Measurements from ENCODE around the gene HADH. TPM values are rescaled to one million over a fixed set of nuclear protein-coding genes. Genes with fewer than 3 reads are reported as not detected.

Gene HADH
- total and polyA plus RNA-seq, 2 donors, result 25.7 to 41.2 TPM

- Histone ChIP-seq H3K9me3 (ENCODE audit: control insufficient read depth in 2 of 2, insufficient read depth in 1 of 2, low read length in 1 of 2) (no peaks in the 10 kb centered on the region), H3K27me3 (ENCODE audit: control insufficient read depth in 2 of 2, insufficient read depth in 1 of 2, low read length in 1 of 2) (no peaks in the 10 kb centered on the region), H3K27ac (ENCODE audit: low read depth in 1 of 2, low read length in 1 of 2) (no peak overlapping the region), H3K4me3 (ENCODE audit: low read length in 2 of 2) (no peak overlapping the region), H3K36me3 (ENCODE audit: control insufficient read depth in 2 of 2, insufficient read depth in 2 of 2, low read length in 1 of 2) (no peaks in the 10 kb centered on the region), H3K4me1 (ENCODE audit: control insufficient read depth in 2 of 2, insufficient read depth in 2 of 2, low read length in 2 of 2) (no peaks in the 10 kb centered on the region)
- WGBS, result 98% methylated on average over 12 of the region's 12 CpGs
- no peak for DNase-seq (ENCODE audit: low read depth in 6 of 9, low spot score in 9 of 9)
Measured at GRCh38 chr4:107970063-107970798, 19.5 kb upstream of the HADH start.

- Histone ChIP-seq H3K27me3 (ENCODE audit: control insufficient read depth in 2 of 2, insufficient read depth in 1 of 2, low read length in 1 of 2) (no peaks in the 10 kb centered on the region), H3K36me3 (ENCODE audit: control insufficient read depth in 2 of 2, insufficient read depth in 2 of 2, low read length in 1 of 2) (no peaks in the 10 kb centered on the region), H3K27ac (ENCODE audit: low read depth in 1 of 2, low read length in 1 of 2) (no peak overlapping the region), H3K4me3 (ENCODE audit: low read length in 2 of 2) (no peak overlapping the region), H3K4me1 (ENCODE audit: control insufficient read depth in 2 of 2, insufficient read depth in 2 of 2, low read length in 2 of 2) (no peaks in the 10 kb centered on the region), H3K9me3 (ENCODE audit: control insufficient read depth in 2 of 2, insufficient read depth in 1 of 2, low read length in 1 of 2) (no peaks in the 10 kb centered on the region)
- no peak for DNase-seq (ENCODE audit: low read depth in 6 of 9, low spot score in 9 of 9)
Measured at GRCh38 chr4:107972605-107973004, 17.1 kb upstream of the HADH start.

- Histone ChIP-seq H3K9me3 (ENCODE audit: control insufficient read depth in 2 of 2, insufficient read depth in 1 of 2, low read length in 1 of 2) (no peaks in the 10 kb centered on the region), H3K4me3 (ENCODE audit: low read length in 2 of 2) (no peak overlapping the region), H3K4me1 (ENCODE audit: control insufficient read depth in 2 of 2, insufficient read depth in 2 of 2, low read length in 2 of 2) (no peaks in the 10 kb centered on the region), H3K27me3 (ENCODE audit: control insufficient read depth in 2 of 2, insufficient read depth in 1 of 2, low read length in 1 of 2) (no peaks in the 10 kb centered on the region), H3K36me3 (ENCODE audit: control insufficient read depth in 2 of 2, insufficient read depth in 2 of 2, low read length in 1 of 2) (no peaks in the 10 kb centered on the region), H3K27ac (ENCODE audit: low read depth in 1 of 2, low read length in 1 of 2) (no peak overlapping the region)
- DNase-seq (ENCODE audit: low read depth in 6 of 9, low spot score in 9 of 9), result no peak
- WGBS, result 96% methylated on average over 3 of the region's 3 CpGs
Measured at GRCh38 chr4:107974523-107974922, 15.2 kb upstream of the HADH start.

- H3K27me3 ChIP-seq (ENCODE audit: control insufficient read depth in 2 of 2, insufficient read depth in 1 of 2, low read length in 1 of 2), result no peaks in the 10 kb centered on the region
- no peaks in the 10 kb centered on the region for H3K4me1 ChIP-seq (ENCODE audit: control insufficient read depth in 2 of 2, insufficient read depth in 2 of 2, low read length in 2 of 2)
- peaks cover 0 to 8% of the 10 kb centered on the region in 2 donors for H3K9me3 ChIP-seq (ENCODE audit: control insufficient read depth in 2 of 2, insufficient read depth in 1 of 2, low read length in 1 of 2)
- 98% methylated on average over 4 of the region's 4 CpGs for WGBS
- no peak overlapping the region for H3K27ac ChIP-seq (ENCODE audit: low read depth in 1 of 2, low read length in 1 of 2)
- DNase-seq (ENCODE audit: low read depth in 6 of 9, low spot score in 9 of 9), result no peak
- H3K4me3 ChIP-seq (ENCODE audit: low read length in 2 of 2), result no peak overlapping the region
- no peaks in the 10 kb centered on the region for H3K36me3 ChIP-seq (ENCODE audit: control insufficient read depth in 2 of 2, insufficient read depth in 2 of 2, low read length in 1 of 2)
Measured at GRCh38 chr4:107977482-107977881, 12.2 kb upstream of the HADH start.

GRCh38 chr4:107977966-107978705 is 11.6 kb upstream of the HADH start:
- H3K27ac ChIP-seq (ENCODE audit: low read depth in 1 of 2, low read length in 1 of 2), result no peak overlapping the region
- H3K4me3 ChIP-seq (ENCODE audit: low read length in 2 of 2), result no peak overlapping the region
- DNase-seq (ENCODE audit: low read depth in 6 of 9, low spot score in 9 of 9), result no peak
- no peaks in the 10 kb centered on the region for H3K36me3 ChIP-seq (ENCODE audit: control insufficient read depth in 2 of 2, insufficient read depth in 2 of 2, low read length in 1 of 2)
- H3K27me3 ChIP-seq (ENCODE audit: control insufficient read depth in 2 of 2, insufficient read depth in 1 of 2, low read length in 1 of 2), result no peaks in the 10 kb centered on the region
- WGBS, result 79% methylated on average over 3 of the region's 3 CpGs
- H3K4me1 ChIP-seq (ENCODE audit: control insufficient read depth in 2 of 2, insufficient read depth in 2 of 2, low read length in 2 of 2), result no peaks in the 10 kb centered on the region
- H3K9me3 ChIP-seq (ENCODE audit: control insufficient read depth in 2 of 2, insufficient read depth in 1 of 2, low read length in 1 of 2), result peaks cover 0 to 8% of the 10 kb centered on the region in 2 donors

GRCh38 chr4:107978716-107979451 is 10.8 kb upstream of the HADH start:
- DNase-seq (ENCODE audit: low read depth in 6 of 9, low spot score in 9 of 9), result no peak
- WGBS, result 99% methylated on average over 2 of the region's 2 CpGs
- H3K4me1 ChIP-seq (ENCODE audit: control insufficient read depth in 2 of 2, insufficient read depth in 2 of 2, low read length in 2 of 2), result no peaks in the 10 kb centered on the region
- H3K9me3 ChIP-seq (ENCODE audit: control insufficient read depth in 2 of 2, insufficient read depth in 1 of 2, low read length in 1 of 2), result peaks cover 0 to 8% of the 10 kb centered on the region in 2 donors
- no peak overlapping the region for H3K27ac ChIP-seq (ENCODE audit: low read depth in 1 of 2, low read length in 1 of 2)
- no peaks in the 10 kb centered on the region for H3K27me3 ChIP-seq (ENCODE audit: control insufficient read depth in 2 of 2, insufficient read depth in 1 of 2, low read length in 1 of 2)
- no peaks in the 10 kb centered on the region for H3K36me3 ChIP-seq (ENCODE audit: control insufficient read depth in 2 of 2, insufficient read depth in 2 of 2, low read length in 1 of 2)
- no peak overlapping the region for H3K4me3 ChIP-seq (ENCODE audit: low read length in 2 of 2)

GRCh38 chr4:107987916-107988762 is 1.6 kb upstream of the HADH start:
- peaks cover 27 to 33% of the 10 kb centered on the region in 2 donors for H3K4me1 ChIP-seq (ENCODE audit: control insufficient read depth in 2 of 2, insufficient read depth in 2 of 2, low read length in 2 of 2)
- DNase-seq (ENCODE audit: low read depth in 6 of 9, low spot score in 9 of 9), result no peak
- H3K27me3 ChIP-seq (ENCODE audit: control insufficient read depth in 2 of 2, insufficient read depth in 1 of 2, low read length in 1 of 2), result no peaks in the 10 kb centered on the region
- no peak overlapping the region for H3K4me3 ChIP-seq (ENCODE audit: low read length in 2 of 2)
- 94% methylated on average over 10 of the region's 10 CpGs for WGBS
- H3K27ac ChIP-seq (ENCODE audit: low read depth in 1 of 2, low read length in 1 of 2), result no peak overlapping the region
- no peaks in the 10 kb centered on the region for H3K9me3 ChIP-seq (ENCODE audit: control insufficient read depth in 2 of 2, insufficient read depth in 1 of 2, low read length in 1 of 2)
- no peaks in the 10 kb centered on the region for H3K36me3 ChIP-seq (ENCODE audit: control insufficient read depth in 2 of 2, insufficient read depth in 2 of 2, low read length in 1 of 2)

GRCh38 chr4:107988763-107989035 is 990 bp upstream of the HADH start:
- H3K4me3 ChIP-seq (ENCODE audit: low read length in 2 of 2), result no peak overlapping the region
- H3K4me1 ChIP-seq (ENCODE audit: control insufficient read depth in 2 of 2, insufficient read depth in 2 of 2, low read length in 2 of 2), result peaks cover 28 to 34% of the 10 kb centered on the region in 2 donors
- DNase-seq (ENCODE audit: low read depth in 6 of 9, low spot score in 9 of 9), result no peak
- no peaks in the 10 kb centered on the region for H3K9me3 ChIP-seq (ENCODE audit: control insufficient read depth in 2 of 2, insufficient read depth in 1 of 2, low read length in 1 of 2)
- H3K27ac ChIP-seq (ENCODE audit: low read depth in 1 of 2, low read length in 1 of 2), result no peak overlapping the region
- WGBS, result 97% methylated on average over 5 of the region's 5 CpGs
- H3K27me3 ChIP-seq (ENCODE audit: control insufficient read depth in 2 of 2, insufficient read depth in 1 of 2, low read length in 1 of 2), result no peaks in the 10 kb centered on the region
- no peaks in the 10 kb centered on the region for H3K36me3 ChIP-seq (ENCODE audit: control insufficient read depth in 2 of 2, insufficient read depth in 2 of 2, low read length in 1 of 2)

Measured in thymus (tissue), 11 donors.